HEK293 (cell line): ENCODE measurements around the gene CHL1.

ENCODE experiments used
- CTCF ChIA-PET: fragments of 350-600 bp; formaldehyde crosslinking; extraction: SDS; loops from one replicate; lab custom pipeline; 2021; ENCODE audit warnings: antibody characterized with exemption; lab: Yijun Ruan, JAX
- POLR2A ChIA-PET: fragments of 300-600 bp; formaldehyde crosslinking; extraction: SDS; loops from one replicate; lab custom pipeline; 2020; ENCODE audit warnings: antibody characterized with exemption, inconsistent platforms; lab: Yijun Ruan, JAX
- H3K27ac ChIP-seq: fragments of 200-500 bp; sonication (Bioruptor generic); 2 replicates; pipeline ENCODE4 v1.5.1; 2014; ENCODE audit warnings: low read depth, low read length, control low read depth, inconsistent platforms; ENCODE audit errors: extremely low read depth
- H3K36me3 ChIP-seq, 2 experiments: fragments of 200-500 bp in 1 of 2; sonication (Bioruptor generic) in 1 of 2; 1 replicate in 1 of 2; 2 replicates in 1 of 2; pipeline ENCODE4 v1.5.1; 2014 to 2017; ENCODE audit warnings: inconsistent platforms in 2 of 2, low read length in 2 of 2; ENCODE audit not compliant: control insufficient read depth in 2 of 2, insufficient read depth in 1 of 2
- H3K4me1 ChIP-seq: fragments of 200-500 bp; sonication (Bioruptor generic); 2 replicates; pipeline ENCODE4 v1.5.1; 2014; ENCODE audit warnings: mild to moderate bottlenecking, low read length, inconsistent platforms; ENCODE audit not compliant: control insufficient read depth, insufficient read depth
- H3K4me3 ChIP-seq: 2 replicates; pipeline ENCODE4 v1.5.1; 2011; ENCODE audit warnings: low read depth, mild to moderate bottlenecking, control low read depth, low read length, moderate library complexity
- H3K9me3 ChIP-seq: fragments of 200-500 bp; sonication (Bioruptor generic); 2 replicates; pipeline ENCODE4 v1.5.1; 2014; ENCODE audit warnings: low read depth, low read length, inconsistent platforms; ENCODE audit not compliant: control insufficient read depth, insufficient read depth
- ATF2 ChIP-seq: fragments of 450-650 bp; formaldehyde crosslinking; IDR thresholded peaks from 2 replicates; pipeline ENCODE4 v1.5.1; 2016; ENCODE audit warnings: missing biosample characterization, missing genetic modification characterization, low read depth
- PRDM2 ChIP-seq: fragments of 450-650 bp; formaldehyde crosslinking; IDR thresholded peaks from 2 replicates; pipeline ENCODE4 v1.5.1; 2016; ENCODE audit warnings: missing biosample characterization, missing genetic modification characterization, borderline replicate concordance
- REST ChIP-seq: fragments of 450-650 bp; formaldehyde crosslinking; IDR thresholded peaks from 2 replicates; pipeline ENCODE4 v1.5.1; 2016; ENCODE audit warnings: missing biosample characterization, missing genetic modification characterization
- ZBTB6 ChIP-seq: fragments of 450-650 bp; formaldehyde crosslinking; IDR thresholded peaks from 2 replicates; pipeline ENCODE4 v1.5.1; 2017; ENCODE audit warnings: missing biosample characterization, missing genetic modification characterization
- ZFP3 ChIP-seq: fragments of 450-650 bp; formaldehyde crosslinking; IDR thresholded peaks from 2 replicates; pipeline ENCODE4 v1.5.1; 2016; ENCODE audit warnings: low read depth, missing biosample characterization, missing genetic modification characterization
- ZNF2 ChIP-seq: fragments of 450-650 bp; formaldehyde crosslinking; IDR thresholded peaks from 2 replicates; pipeline ENCODE4 v1.5.1; 2016; ENCODE audit warnings: missing biosample characterization, missing genetic modification characterization
- ZNF362 ChIP-seq: fragments of 450-650 bp; formaldehyde crosslinking; IDR thresholded peaks from 2 replicates; pipeline ENCODE4 v1.5.1; 2016; ENCODE audit warnings: missing biosample characterization, missing genetic modification characterization
- ZNF747 ChIP-seq: fragments of 450-650 bp; formaldehyde crosslinking; IDR thresholded peaks from 2 replicates; pipeline ENCODE4 v1.5.1; 2016; ENCODE audit warnings: missing biosample characterization, missing genetic modification characterization
- ZNF785 ChIP-seq: fragments of 450-650 bp; formaldehyde crosslinking; IDR thresholded peaks from 2 replicates; pipeline ENCODE4 v1.5.1; 2016; ENCODE audit warnings: missing biosample characterization, missing genetic modification characterization

Gene CHL1

GRCh38 chr3:359672-360071, 163.1 kb downstream of the CHL1 start (continued):
- TF ChIP-seq PRDM2 (tag by site-specific recombination) (no peak), ZNF362 (no peak), ZNF2 (tag by site-specific recombination) (no peak), ZNF747 (tag by site-specific recombination) (no peak), ZNF785 (tag by site-specific recombination) (no peak), ZBTB6 (no peak), REST (tag by site-specific recombination) (no peak)

GRCh38 chr3:362681-363338, 166.2 kb downstream of the CHL1 start:
- Histone ChIP-seq H3K4me1 (no peaks in the 10 kb centered on the region), H3K9me3 (no peaks in the 10 kb centered on the region), H3K27ac (no peak overlapping the region), H3K36me3 (no peaks in the 10 kb centered on the region), H3K4me3 (no peak overlapping the region)
- TF ChIP-seq ZFP3 (tag by site-specific recombination) (no peak), ATF2 (peak; percentile 58)
- CTCF ChIA-PET = interaction anchor here (0.6 to 1.2 kb wide), 3 partner anchors 9 to 309 kb away, joined by 3 to 7 read pairs (median 4); no protein-coding TSS in a partner anchor
- POLR2A ChIA-PET = no interaction called here
